COLO829 (cell line): ENCODE data around the gene TMEM132D.
"Not testable (repeated sequence)": the region's sequence is repeated elsewhere in the genome, so short reads cannot be mapped to it uniquely, and the experiment has no call there.

ENCODE experiments used
- DNase-seq: peaks from one replicate; pipeline ENCODE4 v3.0.0; 2012; ENCODE audit warnings: low spot score

TMEM132D gene

GRCh38 chr12:129903956-129904829 is at the start of gene TMEM132D:
Gene TMEM132D, minus strand, starts transcription at chr12:129904025.
- no peak for DNase-seq

- no peak for DNase-seq
Measured at GRCh38 chr12:129949651-129950050, 45.8 kb upstream of the TMEM132D start.

- DNase-seq, result no peak
Measured at GRCh38 chr12:129941618-129942017, 37.8 kb upstream of the TMEM132D start.

GRCh38 chr12:129938089-129938488 is 34.3 kb upstream of the TMEM132D start:
- no peak for DNase-seq

- no peak for DNase-seq
Measured at GRCh38 chr12:129937426-129937825, 33.6 kb upstream of the TMEM132D start.

GRCh38 chr12:129928643-129929042 is 24.8 kb upstream of the TMEM132D start:
- no peak for DNase-seq

GRCh38 chr12:129927316-129927900 is 23.6 kb upstream of the TMEM132D start:
- no peak for DNase-seq

GRCh38 chr12:129911428-129912049 is 7.7 kb upstream of the TMEM132D start:
- peak; percentile 74 for DNase-seq

- DNase-seq, result no peak
Measured at GRCh38 chr12:129909051-129910020, 5.5 kb upstream of the TMEM132D start.

GRCh38 chr12:129903092-129903945 is 506 bp downstream of the TMEM132D start:
- DNase-seq, result no peak

- no peak for DNase-seq
Measured at GRCh38 chr12:129902371-129903091, 1.3 kb downstream of the TMEM132D start.

GRCh38 chr12:129901254-129901653 is 2.6 kb downstream of the TMEM132D start:
- DNase-seq, result no peak

- no peak for DNase-seq
Measured at GRCh38 chr12:129900306-129900705, 3.5 kb downstream of the TMEM132D start.

GRCh38 chr12:129899045-129899444 is 4.8 kb downstream of the TMEM132D start:
- DNase-seq, result not testable (repeated sequence)

- no peak for DNase-seq
Measured at GRCh38 chr12:129893691-129894090, 10.1 kb downstream of the TMEM132D start.

- no peak for DNase-seq
Measured at GRCh38 chr12:129887101-129887500, 16.7 kb downstream of the TMEM132D start.

GRCh38 chr12:129886541-129886940 is 17.3 kb downstream of the TMEM132D start:
- no peak for DNase-seq

- no peak for DNase-seq
Measured at GRCh38 chr12:129885287-129885686, 18.5 kb downstream of the TMEM132D start.

GRCh38 chr12:129877411-129877810 is 26.4 kb downstream of the TMEM132D start:
- no peak for DNase-seq

- no peak for DNase-seq
Measured at GRCh38 chr12:129873833-129874208, 30.0 kb downstream of the TMEM132D start.
